IPS DF 4.7 (cell line): ENCODE data around the gene CERS3.
"Not testable (repeated sequence)": the region's sequence is repeated elsewhere in the genome, so short reads cannot be mapped to it uniquely, and the experiment has no call there.

Source experiments
- DNase-seq: peaks from one replicate; pipeline ENCODE4 v3.0.0-alpha.2; 2013; ENCODE audit warnings: low spot score; ENCODE audit errors: extremely low read depth

The CERS3 gene

GRCh38 chr15:100466073-100466472 is 62.7 kb downstream of the CERS3 start:
- no peak for DNase-seq

GRCh38 chr15:100464888-100465287 is 63.9 kb downstream of the CERS3 start:
- no peak for DNase-seq

GRCh38 chr15:100464256-100464655 is 64.5 kb downstream of the CERS3 start:
- no peak for DNase-seq

- no peak for DNase-seq
Observed at GRCh38 chr15:100463515-100463914, 65.2 kb downstream of the CERS3 start.

- no peak for DNase-seq
Observed at GRCh38 chr15:100461049-100461448, 67.7 kb downstream of the CERS3 start.

GRCh38 chr15:100457201-100457600 is 71.5 kb downstream of the CERS3 start:
- no peak for DNase-seq

GRCh38 chr15:100454148-100454547 is 74.6 kb downstream of the CERS3 start:
- no peak for DNase-seq

GRCh38 chr15:100448481-100448880 is 80.3 kb downstream of the CERS3 start:
- DNase-seq: no peak

- DNase-seq: not testable (repeated sequence)
Observed at GRCh38 chr15:100441063-100441462, 87.7 kb downstream of the CERS3 start.

GRCh38 chr15:100439514-100439913 is 89.2 kb downstream of the CERS3 start:
- no peak for DNase-seq

GRCh38 chr15:100438570-100438969 is 90.2 kb downstream of the CERS3 start:
- DNase-seq: no peak

- DNase-seq: no peak
Observed at GRCh38 chr15:100437261-100437660, 91.5 kb downstream of the CERS3 start.

- no peak for DNase-seq
Observed at GRCh38 chr15:100434561-100434960, 94.2 kb downstream of the CERS3 start.

GRCh38 chr15:100434038-100434437 is 94.7 kb downstream of the CERS3 start:
- DNase-seq: no peak

GRCh38 chr15:100433304-100433703 is 95.4 kb downstream of the CERS3 start:
- no peak for DNase-seq

GRCh38 chr15:100430411-100430810 is 98.3 kb downstream of the CERS3 start:
- no peak for DNase-seq

GRCh38 chr15:100429116-100429728 is 99.5 kb downstream of the CERS3 start:
- DNase-seq: no peak

GRCh38 chr15:100426937-100427336 is 101.8 kb downstream of the CERS3 start:
- DNase-seq: no peak

- no peak for DNase-seq
Observed at GRCh38 chr15:100405179-100405578, 123.6 kb downstream of the CERS3 start.

- no peak for DNase-seq
Observed at GRCh38 chr15:100400996-100401395, 127.8 kb downstream of the CERS3 start.

GRCh38 chr15:100394736-100395440 is 133.9 kb downstream of the CERS3 start:
- no peak for DNase-seq

- no peak for DNase-seq
Observed at GRCh38 chr15:100393008-100393407, 135.7 kb downstream of the CERS3 start.
